ENCODE measurements around the gene CNGA2. TPM values are rescaled to one million over a fixed set of nuclear protein-coding genes. Genes with fewer than 3 reads are reported as not detected.

CNGA2 gene
- total and polyA plus RNA-seq, 2 of the 4 experiments (the other 2 are of a cell fraction): not detected

- POLR2A ChIA-PET (ENCODE audit: unreplicated experiment): no interaction called here
- no peak overlapping the region for H3K9ac ChIP-seq (ENCODE audit: low read depth, low read length)
- H3K9me3 ChIP-seq (ENCODE audit: control insufficient read depth, insufficient read depth, low read length): peaks cover 11% of the 10 kb centered on the region; the same call in 1 of the 2 replicates
- H3K27me3 ChIP-seq (ENCODE audit: control insufficient read depth, insufficient read depth, low read length): no peaks in the 10 kb centered on the region
- BruUV-seq (replicated peaks): no TSS peak
- in situ Hi-C loops (cut with MboI; ENCODE audit: low sequenced_read_pairs) (no loop called here), intact Hi-C loops (cut with micrococcal nuclease) (no loop called here), dilution Hi-C loops (cut with HindIII; ENCODE audit: low sequenced_read_pairs, unreplicated experiment) (no loop called here)
- no peak overlapping the region for H3K56ac ChIP-seq (ENCODE audit: extremely low read depth, insufficient read depth, low read length)
- H3K79me1 ChIP-seq (ENCODE audit: low read depth in 1 of 2, low read length in 2 of 2): no peaks in the 10 kb centered on the region
- no peak overlapping the region for H3K18ac ChIP-seq (ENCODE audit: low read depth, low read length)
- no peak overlapping the region for H2BK15ac ChIP-seq (ENCODE audit: low read depth, low read length)
- H3K14ac ChIP-seq (replicated peaks; ENCODE audit: low read depth, low read length): no peak overlapping the region
- H3K4me2 ChIP-seq (ENCODE audit: low read depth, low read length): no peak overlapping the region
- H3K36me3 ChIP-seq (ENCODE audit: control insufficient read depth, insufficient read depth, low read length): no peaks in the 10 kb centered on the region
- no peak overlapping the region for H4K8ac ChIP-seq (ENCODE audit: low read depth in 2 of 2, low read length in 2 of 2)
- no peak overlapping the region for H3K23ac ChIP-seq (ENCODE audit: low read depth, low read length)
- no peak overlapping the region for H2AK5ac ChIP-seq (ENCODE audit: low read depth, low read length)
- TF ChIP-seq MAZ (IDR thresholded peaks at IDR 0.05; ENCODE audit: borderline replicate concordance, low read depth, low read length) (no peak), USF2 (IDR thresholded peaks at IDR 0.05; ENCODE audit: low read depth, low read length) (no peak), NFE2L2 (IDR thresholded peaks at IDR 0.05; ENCODE audit: low read depth, low read length) (no peak), CTCF (conservative IDR thresholded peaks at IDR 0.05; ENCODE audit: low read depth, low read length) (no peak)
- H3K4me3 ChIP-seq (ENCODE audit: insufficient read depth, low read depth, low read length): no peak overlapping the region
- H2BK5ac ChIP-seq (ENCODE audit: low read depth, low read length, poor library complexity, severe bottlenecking): no peak overlapping the region
- ATAC-seq (ENCODE audit: low read depth) (no peak), DNase-seq (no peak)
- no peaks in the 10 kb centered on the region for H4K20me1 ChIP-seq (ENCODE audit: insufficient read depth, low read length)
- H2AFZ ChIP-seq (replicated peaks; ENCODE audit: low read length, poor library complexity): no peak overlapping the region
- WGBS, 2 experiments (ENCODE audit: extremely low coverage in 2 of 2, insufficient read length in 1 of 2): no CpG with 5 or more reads among the region's 5 CpGs
- no peak overlapping the region for H3K27ac ChIP-seq (ENCODE audit: insufficient read depth, low read length)
- H4K5ac ChIP-seq (ENCODE audit: low read depth, low read length): no peak overlapping the region
- no peak overlapping the region for H2BK120ac ChIP-seq (ENCODE audit: low read depth, low read length)
- no peak overlapping the region for H2AK9ac ChIP-seq (replicated peaks; ENCODE audit: low read depth, low read length, poor library complexity)
- no peak overlapping the region for H3K4ac ChIP-seq (ENCODE audit: low read depth, low read length)
- H3K4me1 ChIP-seq (ENCODE audit: control insufficient read depth, insufficient read depth, low read length): no peaks in the 10 kb centered on the region
- no peak overlapping the region for H4K91ac ChIP-seq (ENCODE audit: insufficient read depth, low read depth, low read length)
- no peak overlapping the region for H2BK20ac ChIP-seq (ENCODE audit: low read depth, low read length)
- H3K9me1 ChIP-seq (ENCODE audit: insufficient read depth, low read length): no peaks in the 10 kb centered on the region
- CTCF ChIA-PET: no interaction called here
Observed at GRCh38 chrX:151742311-151742710, 7.8 kb downstream of the CNGA2 start.

Data from IMR-90 (cell line).